PC-9 (cell line): ENCODE measurements around the gene FAIM. TPM values are rescaled to one million over a fixed set of nuclear protein-coding genes. Genes with fewer than 3 reads are reported as not detected.

Experiments used
- BruUV-seq: library from RNA; stranded (reverse); fragments of 400-500 nt; replicated peaks from 2 replicates; lab custom pipeline; 2021; lab: Mats Ljungman, UMichigan
- CTCF ChIA-PET: fragments of 300-600 bp; sonication (Branson Sonifier 250); formaldehyde crosslinking; loops from one replicate; lab custom pipeline; 2022; ENCODE audit warnings: antibody characterized with exemption; lab: Charles Lee
- POLR2A ChIA-PET: fragments of 300-600 bp; sonication (Branson Sonifier 250); formaldehyde crosslinking; loops from one replicate; lab custom pipeline; 2022; ENCODE audit warnings: antibody characterized with exemption; ENCODE audit not compliant: unreplicated experiment; lab: Charles Lee
- DNase-seq, 2 experiments: peaks; one replicate each; pipeline versions ENCODE4 v3.0.0 to v3.0.0-alpha.2; 2015 to 2022; ENCODE audit warnings: mixed read lengths in 1 of 2
- H2AFZ ChIP-seq: fragments of 200-600 bp; sonication (generic); 2 replicates; pipeline ENCODE4 v1.8.1; 2017; ENCODE audit warnings: antibody characterized with exemption
- H3F3A ChIP-seq: fragments of 200-600 bp; sonication (generic); 2 replicates; pipeline ENCODE4 v1.8.1; 2017; ENCODE audit warnings: antibody characterized with exemption, mild to moderate bottlenecking, low read depth; ENCODE audit not compliant: insufficient read depth
- H3K27ac ChIP-seq: fragments of 200-600 bp; sonication (generic); 2 replicates; pipeline ENCODE4 v1.6.1; 2016; ENCODE audit warnings: mixed run types
- H3K27me3 ChIP-seq: fragments of 200-600 bp; sonication (generic); 2 replicates; pipeline ENCODE4 v1.6.1; 2016; ENCODE audit warnings: low read depth, mixed run types; ENCODE audit not compliant: insufficient read depth
- H3K36me3 ChIP-seq: fragments of 200-600 bp; sonication (generic); 2 replicates; pipeline ENCODE4 v1.6.1; 2016; ENCODE audit warnings: low read depth, mixed run types
- H3K4me1 ChIP-seq: fragments of 200-600 bp; sonication (generic); replicated peaks from 2 replicates; pipeline ENCODE4 v1.6.1; 2016; ENCODE audit warnings: mixed run types; ENCODE audit not compliant: insufficient read depth
- H3K4me2 ChIP-seq: fragments of 200-600 bp; sonication (generic); 2 replicates; pipeline ENCODE4 v1.6.1; 2017; ENCODE audit warnings: mixed run types
- H3K4me3 ChIP-seq: fragments of 200-600 bp; sonication (generic); 2 replicates; pipeline ENCODE4 v1.6.1; 2016; ENCODE audit warnings: mixed run types
- H3K79me2 ChIP-seq: fragments of 200-600 bp; sonication (generic); 2 replicates; pipeline ENCODE4 v1.6.1; 2017; ENCODE audit warnings: low read depth, mixed run types
- H3K9me2 ChIP-seq: fragments of 200-600 bp; sonication (generic); 2 replicates; pipeline ENCODE4 v1.8.1; 2017; ENCODE audit warnings: mild to moderate bottlenecking; ENCODE audit not compliant: insufficient read depth
- H3K9me3 ChIP-seq: fragments of 200-600 bp; sonication (generic); 2 replicates; pipeline ENCODE4 v1.8.1; 2016; ENCODE audit warnings: low read depth; ENCODE audit not compliant: insufficient read depth
- H4K20me1 ChIP-seq: fragments of 200-600 bp; sonication (generic); 2 replicates; pipeline ENCODE4 v1.8.1; 2017; ENCODE audit not compliant: insufficient read depth
- EZH2 ChIP-seq: fragments of 200-600 bp; sonication (generic); IDR thresholded peaks from 2 replicates; pipeline ENCODE4 v1.8.0; 2017; ENCODE audit warnings: antibody characterized with exemption, low read depth
- intact Hi-C: fragments of 100-400 bp; cut with micrococcal nuclease; formaldehyde crosslinking; loops from one replicate; pipeline ENCODE4 v1.10.0; 2022; ENCODE audit not compliant: unreplicated experiment
- total RNA-seq: library from RNA; stranded (reverse); gene quantifications from 2 replicates; pipeline ENCODE4 v1.2.3, GENCODE V29; 2021
- TF ChIP-seq, protein P1 (sequence below): fragments of 200-600 bp; sonication (generic); conservative IDR thresholded peaks from 2 replicates; pipeline ENCODE4 v1.6.1; 2017; ENCODE audit warnings: mixed run types, antibody characterized with exemption, mild to moderate bottlenecking, moderate library complexity

The FAIM gene
- total RNA-seq, 1 experiment from 2014 or later: 17.7 TPM

DNA sequence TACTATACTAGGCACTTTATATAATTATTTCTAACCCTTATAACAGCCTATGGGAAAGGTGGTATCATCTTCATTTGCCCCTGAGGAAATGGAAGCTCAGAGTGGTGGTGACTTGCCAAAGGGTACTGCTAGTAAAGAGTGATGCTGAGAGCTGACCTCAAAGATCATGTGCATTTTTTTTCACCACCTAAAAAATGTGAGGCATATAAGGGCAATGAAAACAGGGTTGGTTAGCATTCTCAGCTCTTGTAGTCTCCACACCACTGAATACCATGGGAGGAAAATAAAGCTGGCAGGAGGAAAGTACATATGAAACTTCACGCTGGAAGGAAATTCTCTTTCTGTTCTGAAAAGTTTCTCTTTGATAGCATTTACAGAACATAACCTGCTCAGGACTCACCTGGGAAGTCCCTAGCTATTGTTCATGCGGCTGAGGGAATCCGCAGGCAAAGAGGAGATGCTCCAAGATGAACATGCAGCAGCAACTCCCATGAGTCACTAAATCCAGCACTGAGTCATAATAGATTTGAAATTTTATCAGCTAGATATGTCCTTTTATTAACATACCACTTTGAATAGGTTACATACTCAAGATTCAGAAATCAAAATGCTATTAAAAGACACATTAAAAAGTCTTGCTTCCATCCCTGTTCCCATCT is 17.3 kb downstream of the FAIM start:
- Histone ChIP-seq H3K4me3 (no peak overlapping the region), H2AFZ (no peak overlapping the region), H3K4me2 (no peak overlapping the region), H3K9me2 (no peaks in the 10 kb centered on the region), H4K20me1 (no peaks in the 10 kb centered on the region), H3F3A (peaks cover 5% of the 10 kb centered on the region; the same call in 1 of the 2 replicates), H3K36me3 (no peaks in the 10 kb centered on the region), H3K4me1 (no peaks in the 10 kb centered on the region), H3K79me2 (no peaks in the 10 kb centered on the region), H3K9me3 (no peaks in the 10 kb centered on the region), H3K27me3 (no peaks in the 10 kb centered on the region), H3K27ac (no peak overlapping the region)
- intact Hi-C loops: no loop called here
- CTCF ChIA-PET: interaction anchor here (0.8 to 1.6 kb wide), 2 partner anchors 31 to 298 kb away, joined by 3 to 8 read pairs; partner anchors contain the start of gene CEP70
- peak; percentile 45 to 50 for DNase-seq
- TF ChIP-seq EZH2: no peak
- TF ChIP-seq, protein P1, sequence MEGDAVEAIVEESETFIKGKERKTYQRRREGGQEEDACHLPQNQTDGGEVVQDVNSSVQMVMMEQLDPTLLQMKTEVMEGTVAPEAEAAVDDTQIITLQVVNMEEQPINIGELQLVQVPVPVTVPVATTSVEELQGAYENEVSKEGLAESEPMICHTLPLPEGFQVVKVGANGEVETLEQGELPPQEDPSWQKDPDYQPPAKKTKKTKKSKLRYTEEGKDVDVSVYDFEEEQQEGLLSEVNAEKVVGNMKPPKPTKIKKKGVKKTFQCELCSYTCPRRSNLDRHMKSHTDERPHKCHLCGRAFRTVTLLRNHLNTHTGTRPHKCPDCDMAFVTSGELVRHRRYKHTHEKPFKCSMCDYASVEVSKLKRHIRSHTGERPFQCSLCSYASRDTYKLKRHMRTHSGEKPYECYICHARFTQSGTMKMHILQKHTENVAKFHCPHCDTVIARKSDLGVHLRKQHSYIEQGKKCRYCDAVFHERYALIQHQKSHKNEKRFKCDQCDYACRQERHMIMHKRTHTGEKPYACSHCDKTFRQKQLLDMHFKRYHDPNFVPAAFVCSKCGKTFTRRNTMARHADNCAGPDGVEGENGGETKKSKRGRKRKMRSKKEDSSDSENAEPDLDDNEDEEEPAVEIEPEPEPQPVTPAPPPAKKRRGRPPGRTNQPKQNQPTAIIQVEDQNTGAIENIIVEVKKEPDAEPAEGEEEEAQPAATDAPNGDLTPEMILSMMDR: no peak
- no TSS peak for BruUV-seq
- POLR2A ChIA-PET: interaction anchor here (0.6 kb wide), 1 partner anchor 32 kb away, joined by 5 read pairs; the partner anchor contains the start of gene CEP70

DNA sequence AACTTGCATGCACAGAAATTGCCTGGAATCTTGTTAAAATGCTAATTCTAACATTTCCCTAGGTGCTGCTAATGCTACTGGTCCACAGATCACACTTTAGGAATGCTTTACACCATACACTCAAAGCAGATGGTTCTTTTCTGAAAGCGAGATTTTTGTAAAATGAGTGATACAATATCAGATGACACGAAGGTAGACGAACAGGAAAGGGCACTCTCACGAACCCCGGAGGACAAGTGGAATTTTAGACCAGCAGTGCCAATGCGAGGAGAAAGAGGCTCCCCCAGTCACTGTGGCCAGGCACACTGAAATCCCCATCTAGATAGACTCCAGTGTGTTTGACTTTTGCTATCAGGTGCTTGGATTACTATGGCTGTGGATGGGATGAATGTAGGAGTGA is 21.0 kb downstream of the FAIM start:
- no peaks in the 10 kb centered on the region for H3K79me2 ChIP-seq
- no peak overlapping the region for H2AFZ ChIP-seq
- POLR2A ChIA-PET: no interaction called here
- peak in 1 of 2 experiments; percentile 53 for DNase-seq
- intact Hi-C loops: loop anchor here (1.0 kb wide), 1 partner anchor 35 kb away; the partner anchor contains the start of gene CEP70
- H4K20me1 ChIP-seq: no peaks in the 10 kb centered on the region
- no peaks in the 10 kb centered on the region for H3K9me2 ChIP-seq
- H3K27ac ChIP-seq: no peak overlapping the region
- no peaks in the 10 kb centered on the region for H3K36me3 ChIP-seq
- no TSS peak for BruUV-seq
- TF ChIP-seq EZH2: no peak
- TF ChIP-seq, protein P1: no peak
- H3K9me3 ChIP-seq: no peaks in the 10 kb centered on the region
- peaks cover 5% of the 10 kb centered on the region; the same call in 1 of the 2 replicates for H3F3A ChIP-seq
- H3K27me3 ChIP-seq: no peaks in the 10 kb centered on the region
- no peaks in the 10 kb centered on the region for H3K4me1 ChIP-seq
- H3K4me2 ChIP-seq: no peak overlapping the region
- CTCF ChIA-PET: no interaction called here
- no peak overlapping the region for H3K4me3 ChIP-seq

DNA sequence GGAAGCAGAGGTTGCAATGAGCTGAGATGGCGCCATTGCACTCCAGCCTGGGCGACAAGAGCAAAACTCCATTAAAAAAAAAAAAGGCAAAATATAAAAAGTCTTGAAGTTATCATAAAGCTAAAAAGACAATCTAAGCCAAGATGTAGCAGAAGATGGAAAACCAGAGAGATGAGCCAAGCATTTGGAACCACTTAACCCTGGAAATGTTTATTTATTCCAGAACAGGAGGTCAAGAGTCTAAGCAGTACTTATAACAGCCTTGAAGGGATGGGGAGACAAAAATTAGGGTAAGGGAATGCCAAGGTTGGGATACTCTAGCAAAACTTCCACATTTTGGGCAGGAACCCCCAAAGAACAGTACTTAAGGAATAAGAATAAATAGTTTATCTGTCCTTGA is 30.1 kb downstream of the FAIM start:
- no peaks in the 10 kb centered on the region for H3K9me2 ChIP-seq
- peaks cover 26% of the 10 kb centered on the region for H3K9me3 ChIP-seq
- H3K4me1 ChIP-seq: no peaks in the 10 kb centered on the region
- no peaks in the 10 kb centered on the region for H3K79me2 ChIP-seq
- H3K4me2 ChIP-seq: no peak overlapping the region
- POLR2A ChIA-PET: no interaction called here
- H2AFZ ChIP-seq: no peak overlapping the region
- H3K36me3 ChIP-seq: no peaks in the 10 kb centered on the region
- no peaks in the 10 kb centered on the region for H4K20me1 ChIP-seq
- TF ChIP-seq, protein P1: no peak
- TF ChIP-seq EZH2: no peak
- CTCF ChIA-PET: no interaction called here
- no TSS peak for BruUV-seq
- peaks cover 4% of the 10 kb centered on the region; the same call in 1 of the 2 replicates for H3F3A ChIP-seq
- intact Hi-C loops: no loop called here
- DNase-seq: no peak
- H3K4me3 ChIP-seq: no peak overlapping the region
- H3K27ac ChIP-seq: no peak overlapping the region
- H3K27me3 ChIP-seq: no peaks in the 10 kb centered on the region
